ENCODE results near the gene USB1.
A peak's percentile ranks its signal among the peaks of the same experiment; 100 is the strongest.

USB1 gene

DNA sequence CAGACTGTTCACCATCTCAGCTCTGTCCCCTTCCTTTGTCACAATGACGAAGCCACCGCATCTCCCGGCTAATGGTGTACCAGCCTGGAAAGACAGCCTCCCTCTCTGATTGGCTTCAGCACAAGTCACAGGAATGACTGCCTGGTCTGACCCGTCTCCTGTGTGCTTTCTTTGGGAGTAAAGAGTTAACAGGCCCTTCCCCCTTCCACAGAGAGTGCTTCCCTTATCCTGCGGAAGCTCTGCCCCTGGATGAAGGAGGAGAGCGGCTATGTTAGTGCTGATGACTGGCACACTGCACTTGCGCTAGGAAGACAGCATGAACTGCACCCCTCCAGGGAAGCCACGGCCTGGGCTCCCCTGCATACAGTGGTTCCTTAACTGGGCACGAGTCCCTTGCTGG lies 11.3 kb downstream of the USB1 start:
- no peaks in the 10 kb centered on the region for H3K9me3 ChIP-seq
- no peak for TF ChIP-seq Cebpa-rat (IDR thresholded peaks at IDR 0.05)
- no peaks in the 10 kb centered on the region for H3K4me1 ChIP-seq
- no peak overlapping the region for H3K27ac ChIP-seq
- no peak overlapping the region for H3K4me2 ChIP-seq
- H3K9ac ChIP-seq, result no peak overlapping the region
- H3K4me3 ChIP-seq, result no peak overlapping the region
- H4K20me1 ChIP-seq, result 0 out of 2 replicates have a peak, but pooled peaks cover 8% of the 10 kb centered on the region
- H3K36me3 ChIP-seq, result peaks cover 58% of the 10 kb centered on the region
- no peaks in the 10 kb centered on the region for H3K27me3 ChIP-seq

DNA sequence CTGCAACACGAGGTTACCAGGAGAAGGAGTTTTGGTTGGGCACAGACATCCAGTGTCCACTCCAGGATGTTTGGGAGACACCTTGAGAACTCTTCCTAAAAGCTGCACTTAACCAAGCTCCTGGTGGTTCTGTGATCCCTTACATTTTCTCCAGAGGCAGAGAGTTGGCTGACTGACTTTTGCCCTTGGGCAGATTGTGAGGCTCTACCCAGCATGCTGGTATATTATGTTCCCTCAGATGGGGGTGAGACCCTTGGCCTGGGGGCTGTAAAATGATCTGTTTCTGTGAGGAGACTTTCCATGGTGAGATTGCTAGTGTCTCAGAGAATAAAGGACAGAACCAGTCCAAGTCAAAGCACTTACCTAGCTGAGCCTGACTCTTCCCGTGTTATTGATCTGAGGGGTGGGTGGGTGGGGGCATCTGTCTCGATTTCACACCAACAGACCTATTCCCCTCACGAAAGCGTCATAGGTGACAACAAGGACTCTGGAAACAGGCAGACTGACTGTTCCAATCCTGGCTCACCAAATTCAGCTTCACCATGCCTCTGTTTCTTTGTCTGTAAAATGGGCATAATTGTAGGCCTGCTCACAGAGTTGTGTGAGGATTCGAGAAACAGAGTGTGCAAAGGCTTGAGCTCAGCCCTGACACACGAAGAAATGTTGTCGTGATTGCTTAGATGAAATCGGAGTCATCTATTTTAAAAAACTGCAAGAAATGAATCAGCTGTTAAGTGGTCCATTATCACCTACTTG lies 12.2 kb downstream of the USB1 start:
- Histone ChIP-seq H4K20me1 (0 out of 2 replicates have a peak, but pooled peaks cover 8% of the 10 kb centered on the region), H3K9me3 (no peaks in the 10 kb centered on the region), H3K36me3 (peaks cover 66% of the 10 kb centered on the region), H3K4me3 (no peak overlapping the region), H3K9ac (no peak overlapping the region), H3K4me2 (no peak overlapping the region), H3K4me1 (no peaks in the 10 kb centered on the region), H3K27me3 (no peaks in the 10 kb centered on the region), H3K27ac (no peak overlapping the region)
- TF ChIP-seq Cebpa-rat (IDR thresholded peaks at IDR 0.05), result no peak

DNA sequence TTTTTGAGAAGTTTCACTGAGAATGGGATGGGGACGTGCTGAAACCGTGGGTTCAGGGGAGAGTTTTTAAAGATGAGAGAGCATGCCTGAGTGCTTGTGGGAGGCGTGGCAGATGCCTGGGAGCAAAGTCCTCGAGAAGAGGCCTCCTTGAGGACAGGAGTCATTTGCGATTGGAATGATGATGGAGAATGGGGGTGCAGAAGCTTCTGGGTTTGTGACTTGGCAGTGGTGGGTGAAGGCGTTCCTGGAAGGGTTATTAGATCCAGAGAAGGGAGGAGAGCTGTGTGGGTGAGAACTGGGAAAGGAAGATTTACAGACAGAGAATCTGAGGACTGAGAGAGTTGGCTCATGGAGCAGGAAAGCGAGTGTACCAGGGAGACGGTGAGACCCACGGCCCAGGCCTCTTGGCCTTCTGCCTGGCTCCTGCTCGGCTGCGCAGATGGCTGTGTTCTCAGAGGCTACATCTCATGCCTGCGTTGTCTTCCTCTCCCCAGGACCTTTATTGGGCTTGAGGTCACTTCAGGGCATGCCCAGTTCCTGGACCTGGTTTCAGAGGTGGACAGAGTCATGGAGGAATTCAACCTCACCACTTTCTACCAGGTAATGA lies 15.7 kb downstream of the USB1 start:
- TF ChIP-seq Cebpa-rat (IDR thresholded peaks at IDR 0.05), result no peak
- H3K27me3 ChIP-seq, result no peaks in the 10 kb centered on the region

DNA sequence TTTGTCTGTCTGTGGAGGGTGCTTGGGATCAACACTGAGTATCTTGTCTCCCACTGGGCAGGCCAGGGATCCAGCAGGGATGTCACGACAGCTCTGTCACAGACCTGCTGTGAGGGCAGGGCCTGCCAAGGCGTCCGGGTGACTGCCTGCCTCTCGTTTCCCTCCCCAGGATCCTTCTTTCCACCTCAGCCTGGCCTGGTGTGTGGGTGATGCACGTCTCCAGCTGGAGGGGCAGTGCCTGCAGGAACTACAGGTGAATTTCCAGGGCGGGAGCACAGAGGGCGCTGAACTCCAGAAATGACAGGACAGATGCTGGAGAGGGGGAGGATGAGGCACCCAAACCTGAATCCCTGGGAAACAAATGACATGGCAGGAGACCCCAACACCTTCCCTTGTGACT lies 17.6 kb downstream of the USB1 start:
- no peak overlapping the region for H3K9ac ChIP-seq
- peaks cover 39% of the 10 kb centered on the region for H3K36me3 ChIP-seq

More for the DNA sequence above, 15.7 kb downstream of the USB1 start:
- H4K20me1 ChIP-seq, result peaks cover 36% of the 10 kb centered on the region
- H3K9ac ChIP-seq, result no peak overlapping the region
- no peak overlapping the region for H3K4me3 ChIP-seq
- no peak overlapping the region for H3K4me2 ChIP-seq
- no peaks in the 10 kb centered on the region for H3K9me3 ChIP-seq
- no peak overlapping the region for H3K27ac ChIP-seq
- H3K4me1 ChIP-seq, result peaks cover 7% of the 10 kb centered on the region; the same call in 1 of the 2 replicates
- H3K36me3 ChIP-seq, result peaks cover 53% of the 10 kb centered on the region

DNA sequence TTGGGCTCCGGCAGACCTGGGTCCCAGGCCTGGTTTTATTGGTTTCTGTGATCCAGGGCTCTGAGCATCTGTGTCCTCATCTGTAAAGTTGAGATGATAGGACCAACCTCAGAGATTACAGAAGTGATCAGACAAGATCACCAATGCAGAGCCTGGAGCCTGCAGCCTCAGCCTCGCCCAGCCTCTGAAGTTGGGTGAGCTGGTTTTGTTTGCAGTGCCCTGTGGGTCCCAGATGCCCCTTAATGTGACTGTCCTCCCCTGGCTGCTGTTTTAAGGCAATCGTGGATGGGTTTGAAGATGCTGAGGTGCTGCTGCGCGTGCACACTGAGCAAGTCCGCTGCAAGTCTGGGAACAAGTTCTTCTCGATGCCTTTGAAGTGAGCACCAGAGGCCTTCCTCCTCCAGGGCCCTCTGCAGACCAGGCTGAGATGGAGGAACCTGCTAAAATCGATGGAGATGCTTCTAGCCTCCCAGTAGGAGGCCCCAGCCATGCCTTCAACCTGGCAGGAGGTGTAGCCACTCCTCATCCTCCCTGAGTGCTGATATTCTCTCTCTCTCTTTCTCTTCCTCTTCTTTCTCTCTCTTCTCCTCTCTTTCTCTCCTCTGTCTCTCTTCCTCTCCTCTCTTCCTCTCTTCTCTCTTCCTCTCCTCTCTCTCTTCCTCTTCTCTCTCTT lies 18.8 kb downstream of the USB1 start:
- Histone ChIP-seq H3K4me3 (no peak overlapping the region), H4K20me1 (peaks cover 67% of the 10 kb centered on the region), H3K4me2 (no peak overlapping the region), H3K4me1 (peaks cover 27% of the 10 kb centered on the region), H3K27me3 (peaks cover 28% of the 10 kb centered on the region), H3K27ac (no peak overlapping the region), H3K9me3 (no peaks in the 10 kb centered on the region), H3K9ac (no peak overlapping the region; the same call in 1 of the 2 replicates), H3K36me3 (peaks cover 33% of the 10 kb centered on the region)
- no peak for TF ChIP-seq Cebpa-rat (IDR thresholded peaks at IDR 0.05)

More for the DNA sequence above, 17.6 kb downstream of the USB1 start:
- Histone ChIP-seq H3K27me3 (peaks cover 16% of the 10 kb centered on the region), H3K4me2 (no peak overlapping the region), H4K20me1 (peaks cover 55% of the 10 kb centered on the region), H3K4me1 (peaks cover 20% of the 10 kb centered on the region), H3K4me3 (no peak overlapping the region), H3K9me3 (no peaks in the 10 kb centered on the region), H3K27ac (no peak overlapping the region)
- TF ChIP-seq Cebpa-rat (IDR thresholded peaks at IDR 0.05), result no peak

DNA sequence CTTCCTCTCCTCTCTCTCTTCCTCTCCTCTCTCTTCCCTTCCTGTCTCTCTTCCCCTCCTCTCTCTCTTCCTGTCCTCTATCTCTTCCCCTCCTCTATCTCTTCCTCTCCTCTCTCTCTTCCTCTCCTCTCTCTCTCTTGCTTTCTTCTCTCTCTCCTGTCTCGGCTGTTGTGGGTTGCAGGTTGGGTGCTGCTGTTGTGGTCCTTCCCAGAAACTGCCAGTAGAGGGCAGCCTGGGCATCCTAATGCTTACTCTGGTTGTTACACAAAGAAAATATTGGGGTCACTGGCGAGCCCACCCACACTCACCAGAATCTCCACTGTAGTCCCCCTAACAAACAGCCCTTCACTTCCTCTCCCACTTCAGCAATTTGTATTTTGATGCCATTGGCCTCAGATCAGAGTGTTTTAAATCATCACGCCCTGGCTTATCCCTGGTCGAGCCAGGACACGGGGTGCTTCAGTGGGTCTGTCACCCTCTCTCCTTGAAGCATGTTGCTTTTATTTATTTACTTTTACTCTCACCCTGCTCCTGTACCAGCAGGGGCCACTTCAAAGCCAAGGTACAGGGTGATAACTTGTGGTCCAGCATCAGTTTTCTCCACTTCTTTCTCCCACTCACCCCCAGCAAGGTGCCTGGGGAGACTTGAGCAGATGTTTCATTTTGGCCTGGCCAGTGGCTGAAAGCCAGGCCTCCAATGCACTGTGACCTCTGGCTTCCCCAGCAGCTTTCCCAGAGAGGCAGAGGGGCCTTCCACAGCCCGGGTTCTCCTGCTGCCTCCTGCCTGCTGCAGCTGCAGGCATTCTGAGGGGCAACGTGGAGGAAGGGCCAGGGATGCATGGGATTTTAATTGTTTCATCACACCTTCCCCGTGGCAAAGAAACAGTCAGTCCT lies 19.7 kb downstream of the USB1 start:
- H3K9ac ChIP-seq, result no peak overlapping the region; the same call in 1 of the 2 replicates
- peaks cover 74% of the 10 kb centered on the region for H4K20me1 ChIP-seq
- H3K36me3 ChIP-seq, result peaks cover 33% of the 10 kb centered on the region
- H3K4me2 ChIP-seq, result no peak overlapping the region
- no peak for TF ChIP-seq Cebpa-rat (IDR thresholded peaks at IDR 0.05)
- peaks cover 36% of the 10 kb centered on the region for H3K27me3 ChIP-seq
- H3K4me3 ChIP-seq, result no peak overlapping the region
- H3K9me3 ChIP-seq, result no peaks in the 10 kb centered on the region
- no peak overlapping the region for H3K27ac ChIP-seq
- peaks cover 33% of the 10 kb centered on the region for H3K4me1 ChIP-seq

DNA sequence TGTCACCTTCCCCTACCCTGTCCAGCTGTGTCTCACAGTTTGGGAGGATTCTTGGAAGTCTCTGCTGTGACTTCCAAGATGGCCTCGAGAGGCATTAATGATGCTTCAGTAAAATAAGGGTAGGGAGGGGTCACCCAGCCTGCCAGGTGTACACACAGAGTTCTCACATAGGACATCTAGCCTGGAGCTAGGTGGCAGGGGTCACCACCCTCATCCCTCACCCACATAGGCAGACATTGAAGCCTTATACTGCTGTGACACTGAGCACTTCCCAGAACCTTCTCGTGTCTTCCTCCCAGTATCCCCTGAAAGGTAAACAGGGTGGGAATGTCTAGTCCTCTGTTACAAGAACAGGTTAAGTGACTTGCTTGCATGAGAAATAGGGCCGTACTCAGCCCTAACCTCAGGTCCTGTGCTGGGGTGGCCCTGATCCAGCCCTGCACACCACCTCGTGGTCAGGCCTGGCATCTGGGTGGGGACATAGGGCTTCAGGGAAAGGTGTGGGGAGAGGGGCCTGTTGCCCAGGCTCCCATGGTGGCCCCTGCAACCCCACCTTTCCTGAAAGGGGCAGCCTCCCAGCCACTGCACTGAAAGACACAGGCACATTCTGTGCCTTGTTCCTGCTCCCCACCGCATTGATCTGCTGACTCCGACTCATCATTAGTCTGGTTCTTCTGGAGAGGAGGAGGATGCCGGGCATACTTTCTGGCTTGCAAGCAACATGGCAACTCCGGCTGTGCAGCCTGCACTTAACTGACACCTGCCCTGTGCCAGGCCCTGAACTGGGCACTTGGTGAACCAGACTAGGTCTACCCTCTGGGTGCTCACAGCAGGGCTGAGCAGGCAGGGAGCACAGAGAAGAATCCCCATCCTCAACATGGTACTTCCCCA lies 20.7 kb downstream of the USB1 start:
- H3K4me1 ChIP-seq, result peaks cover 43% of the 10 kb centered on the region
- H3K36me3 ChIP-seq, result peaks cover 27% of the 10 kb centered on the region
- peaks cover 47% of the 10 kb centered on the region for H3K27me3 ChIP-seq
- H3K4me2 ChIP-seq, result peak overlapping the region; percentile 57
- H3K27ac ChIP-seq, result no peak overlapping the region
- H3K9ac ChIP-seq, result no peak overlapping the region
- H3K9me3 ChIP-seq, result no peaks in the 10 kb centered on the region
- H4K20me1 ChIP-seq, result peaks cover 78% of the 10 kb centered on the region
- no peak overlapping the region for H3K4me3 ChIP-seq
- no peak for TF ChIP-seq Cebpa-rat (IDR thresholded peaks at IDR 0.05)

DNA sequence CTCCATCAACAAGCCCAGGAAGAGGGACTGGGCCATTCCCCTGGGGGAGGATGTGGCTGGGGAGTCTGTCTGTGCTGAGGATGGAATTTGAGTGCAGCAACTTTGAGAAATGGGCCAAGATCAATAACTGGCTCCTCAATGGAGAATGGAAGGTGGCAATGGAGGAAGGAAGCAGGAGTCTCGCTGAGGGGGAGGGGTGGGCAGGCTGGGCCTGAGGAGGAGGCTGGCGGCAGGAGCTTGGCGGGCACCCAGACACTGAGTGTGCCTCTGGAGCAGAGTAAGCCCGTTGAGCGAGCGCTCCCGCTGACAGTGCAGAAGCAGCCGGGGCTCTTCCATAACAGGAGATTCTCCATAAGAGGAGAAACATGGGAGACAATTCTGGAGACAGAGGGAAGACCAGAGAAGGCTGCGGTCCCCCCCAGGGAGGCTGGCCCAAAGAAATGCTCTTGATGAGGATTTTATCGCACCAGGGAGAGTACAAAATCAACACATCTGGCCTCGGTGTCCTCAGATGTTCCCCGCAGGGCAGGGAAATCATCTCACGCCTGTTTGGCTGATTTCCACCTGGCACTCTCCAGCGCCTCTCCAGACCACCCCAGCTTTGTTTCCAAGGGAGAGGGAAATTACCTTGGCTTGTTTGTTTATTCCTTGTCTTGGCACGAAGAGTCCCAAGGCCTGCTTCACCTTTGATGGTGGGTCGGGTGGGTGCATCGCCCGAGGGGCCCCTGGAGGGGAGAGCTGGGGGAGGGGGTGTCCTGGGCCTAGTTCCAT lies 21.6 kb downstream of the USB1 start:
- no peak overlapping the region for H3K4me3 ChIP-seq
- H3K9ac ChIP-seq, result no peak overlapping the region
- H4K20me1 ChIP-seq, result peaks cover 85% of the 10 kb centered on the region
- peaks cover 19% of the 10 kb centered on the region for H3K36me3 ChIP-seq
- no peak overlapping the region for H3K27ac ChIP-seq
- no peaks in the 10 kb centered on the region for H3K9me3 ChIP-seq
- peaks cover 55% of the 10 kb centered on the region for H3K27me3 ChIP-seq
- no peak for TF ChIP-seq Cebpa-rat (IDR thresholded peaks at IDR 0.05)
- peaks cover 47% of the 10 kb centered on the region for H3K4me1 ChIP-seq
- H3K4me2 ChIP-seq, result peak overlapping the region; percentile 57

All from BLaER1 (cell line).